HG02610 (cell line): ENCODE measurements around the gene PIWIL1.

Source experiments
- ATAC-seq: cut with Tn5 transposase; IDR thresholded peaks from one replicate; pipeline ENCODE4 v1.9.1; 2021; ENCODE audit warnings: mild to moderate bottlenecking, moderate library complexity; ENCODE audit not compliant: unreplicated experiment

PIWIL1 gene

DNA sequence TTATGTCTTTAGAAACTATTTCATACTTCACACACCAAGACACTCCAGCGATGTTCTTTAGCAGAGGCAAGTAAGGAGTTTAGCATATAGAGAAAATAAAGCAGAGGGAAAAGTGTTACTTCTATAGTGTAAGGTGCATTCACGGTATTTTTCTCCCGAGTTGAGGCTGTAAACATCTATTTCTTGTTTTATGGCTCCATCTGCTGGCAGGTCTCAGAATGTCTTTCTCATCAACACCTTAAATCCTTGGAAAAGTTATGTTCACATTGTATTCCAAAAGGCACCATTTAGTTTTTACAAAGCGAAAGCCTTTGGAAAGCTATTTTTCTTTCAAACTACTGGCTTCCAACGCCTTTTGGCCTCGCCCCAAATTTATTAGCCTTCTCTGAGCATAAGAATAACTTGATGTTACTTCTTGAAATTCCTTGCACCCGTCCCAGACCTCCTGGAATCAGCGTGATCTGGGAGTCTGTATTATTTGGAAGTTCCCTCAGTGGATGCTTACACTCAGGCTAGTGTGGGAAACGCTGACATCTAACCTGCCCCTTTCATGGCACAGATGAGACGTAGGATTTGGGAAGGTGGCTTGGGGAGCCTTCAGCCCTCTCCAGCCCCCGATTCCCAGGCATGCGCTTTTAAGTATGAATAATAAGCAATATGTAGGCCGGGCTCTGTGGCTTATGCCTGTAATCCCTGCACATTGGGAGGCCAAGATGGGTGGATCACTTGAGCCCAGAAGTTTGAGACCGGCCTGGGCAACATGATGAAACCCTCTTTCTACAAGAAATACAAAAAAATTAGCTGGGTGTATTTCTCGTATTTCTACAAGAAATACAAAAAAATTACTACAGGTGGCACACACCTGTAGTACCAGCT, 1.9 kb upstream of the PIWIL1 start:
- ATAC-seq = no peak

DNA sequence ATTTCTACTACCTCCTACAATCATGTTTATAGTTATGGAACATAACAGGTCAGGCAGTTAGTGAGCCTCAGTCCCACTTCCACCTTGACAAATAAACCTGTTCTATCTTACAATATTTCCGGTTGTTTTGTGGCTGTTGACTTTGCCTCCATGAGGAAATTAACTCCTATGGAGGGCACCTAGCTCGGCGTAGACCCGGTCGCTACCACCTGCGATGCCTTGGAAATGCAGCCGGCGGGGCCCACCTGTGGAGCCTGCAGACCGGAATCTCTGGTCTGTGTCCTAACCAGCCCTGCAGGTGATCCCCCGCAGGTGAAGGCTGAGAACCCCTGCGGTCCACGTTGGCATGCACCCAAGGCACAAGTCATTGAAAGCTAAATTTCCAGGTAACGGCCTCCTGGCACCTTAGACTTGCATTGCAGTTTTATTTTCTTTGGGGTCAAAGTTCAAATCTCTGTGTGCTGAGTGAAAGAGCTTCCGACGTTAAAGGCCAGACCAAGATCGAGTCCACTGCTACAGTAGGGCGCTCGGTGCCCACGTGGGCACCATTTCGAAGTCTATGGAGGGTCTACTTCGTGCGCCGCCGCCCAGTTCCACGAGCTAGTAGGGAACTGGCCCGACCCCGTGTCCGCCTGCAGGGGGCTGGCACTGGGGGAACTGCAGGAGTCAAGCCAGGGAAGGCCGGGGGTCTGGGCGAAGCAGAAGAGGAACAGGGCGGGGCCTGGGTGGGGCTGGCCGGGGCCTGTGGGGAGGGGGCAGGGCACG, 782 bp upstream of the PIWIL1 start:
- no peak for ATAC-seq

DNA sequence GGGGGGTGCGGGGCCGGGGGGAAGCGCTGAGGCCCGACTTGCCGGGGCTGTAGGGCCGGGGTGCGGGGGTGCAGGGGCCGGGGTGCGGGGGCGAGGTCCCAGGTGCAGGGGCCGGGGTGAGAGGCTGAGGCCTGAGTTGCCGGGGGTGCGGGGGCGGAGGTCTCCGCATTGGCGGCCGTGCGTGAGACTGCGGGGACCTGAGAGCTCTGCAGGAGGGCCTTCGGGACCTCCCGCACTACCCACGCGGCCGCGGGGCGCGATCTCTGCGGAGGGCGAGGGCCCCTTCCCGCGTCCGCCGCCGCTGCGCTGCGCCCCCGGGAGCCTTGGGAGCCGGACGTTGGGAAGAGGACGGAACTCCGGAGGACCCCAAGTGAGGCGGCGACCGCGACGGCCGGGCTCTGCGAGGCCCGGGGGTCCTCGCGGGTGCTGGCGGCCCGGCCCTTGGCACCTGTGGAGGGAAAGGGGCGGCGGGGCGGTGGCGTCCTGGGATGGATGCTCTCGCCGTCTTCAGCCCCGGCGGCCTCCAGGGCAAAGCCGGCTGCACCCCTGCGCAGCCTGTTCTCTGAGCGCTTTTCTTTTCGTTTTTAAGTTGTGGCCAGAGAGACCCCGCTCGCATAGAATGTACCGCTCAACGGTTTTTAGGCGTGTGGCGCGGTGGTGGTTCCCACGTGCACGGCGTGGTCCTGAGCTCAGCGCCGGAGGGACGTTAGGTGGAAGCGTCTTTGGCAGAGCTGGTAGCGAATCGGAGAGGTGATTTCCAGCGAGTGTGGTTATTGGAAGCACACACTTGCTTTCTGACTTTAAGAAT, 1.3 kb downstream of the PIWIL1 start:
- no peak for ATAC-seq

DNA sequence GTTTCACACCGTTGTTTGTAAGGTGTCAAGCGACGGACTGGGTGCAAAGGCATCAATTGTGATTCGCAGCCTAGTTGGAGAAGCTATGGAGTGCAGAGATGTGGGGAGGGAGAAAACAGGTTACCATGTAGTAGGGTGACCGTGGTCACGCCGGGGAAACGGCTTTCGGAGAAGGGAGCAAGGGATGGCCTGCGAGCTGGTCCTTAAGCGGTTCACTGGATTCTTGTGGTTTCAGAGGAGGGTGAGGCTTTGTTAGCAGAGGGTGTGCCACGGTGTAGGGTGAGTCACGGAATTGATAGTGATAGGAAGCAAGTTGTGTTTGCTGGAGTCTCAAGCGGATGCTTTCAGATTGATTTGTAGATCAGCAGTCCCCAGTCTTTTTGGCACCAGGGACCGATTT, 2.3 kb downstream of the PIWIL1 start:
- no peak for ATAC-seq

DNA sequence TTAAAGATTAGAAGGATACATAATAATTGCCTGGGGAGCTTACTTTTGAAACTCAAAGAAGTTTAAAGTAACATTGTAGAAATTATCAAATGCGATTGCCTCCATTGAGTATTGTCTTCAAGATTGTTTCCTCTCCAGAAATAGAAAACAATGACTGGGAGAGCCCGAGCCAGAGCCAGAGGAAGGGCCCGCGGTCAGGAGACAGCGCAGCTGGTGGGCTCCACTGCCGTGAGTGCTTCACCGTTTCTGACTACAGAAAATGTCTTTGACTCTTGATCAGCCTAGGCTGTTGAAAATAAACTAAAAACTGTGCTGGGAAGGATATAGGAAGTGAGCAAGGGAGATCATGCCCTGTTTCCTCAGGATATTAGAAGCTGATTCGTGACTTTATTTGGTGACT, 4.8 kb downstream of the PIWIL1 start:
- no peak for ATAC-seq

DNA sequence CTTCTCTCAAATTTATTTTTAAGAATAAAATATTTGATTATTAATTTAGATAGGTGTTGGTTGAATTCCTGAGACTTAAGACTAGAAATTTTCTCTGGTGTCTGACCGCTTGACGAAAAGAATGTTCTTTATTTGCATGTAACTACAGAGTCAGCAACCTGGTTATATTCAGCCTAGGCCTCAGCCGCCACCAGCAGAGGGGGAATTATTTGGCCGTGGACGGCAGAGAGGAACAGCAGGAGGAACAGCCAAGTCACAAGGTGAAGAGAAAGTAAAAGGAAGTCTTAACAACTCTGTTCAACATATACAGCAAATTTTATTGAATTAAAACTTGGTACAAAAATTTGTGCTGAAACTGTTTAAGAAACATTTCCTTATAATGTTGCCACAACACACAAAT, 5.2 kb downstream of the PIWIL1 start:
- no peak for ATAC-seq

DNA sequence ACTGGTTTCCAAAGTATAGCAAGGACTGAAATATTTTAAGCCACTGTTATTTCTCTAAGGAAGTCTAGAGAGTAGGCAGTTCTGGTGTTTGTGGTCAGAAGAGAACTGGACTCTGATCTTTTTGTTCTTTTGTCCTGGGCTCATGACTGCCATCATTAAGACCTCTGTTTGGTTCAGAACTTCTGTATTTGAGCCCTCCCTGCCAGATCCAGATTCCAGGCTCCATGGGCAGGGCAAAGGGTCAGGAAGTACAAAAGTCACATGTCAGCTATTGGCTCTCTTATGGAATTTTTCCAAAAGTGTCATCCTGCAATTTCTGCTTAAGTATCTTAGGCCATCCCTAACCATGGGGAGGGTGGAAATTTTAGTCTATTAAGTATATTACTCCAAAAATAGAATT, 6.8 kb downstream of the PIWIL1 start:
- no peak for ATAC-seq

DNA sequence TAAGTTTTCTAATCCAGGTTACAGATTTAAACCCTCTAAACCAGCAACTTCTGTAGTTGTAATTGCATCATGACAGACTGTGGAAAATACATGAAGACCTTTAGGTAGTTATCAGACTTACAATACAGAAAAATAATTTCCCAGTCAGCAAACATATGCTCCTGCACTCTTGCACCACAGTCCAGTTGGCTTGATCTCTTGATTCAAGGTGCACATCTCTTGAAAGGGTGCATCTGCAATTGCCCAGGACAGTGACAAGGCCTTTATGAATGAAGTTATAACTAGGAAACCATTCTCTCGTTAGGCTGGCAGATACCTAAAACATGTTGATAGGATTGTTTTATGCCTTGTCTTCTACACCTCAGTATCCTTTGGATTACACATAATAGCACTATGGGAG, 7.6 kb downstream of the PIWIL1 start:
- ATAC-seq = no peak

DNA sequence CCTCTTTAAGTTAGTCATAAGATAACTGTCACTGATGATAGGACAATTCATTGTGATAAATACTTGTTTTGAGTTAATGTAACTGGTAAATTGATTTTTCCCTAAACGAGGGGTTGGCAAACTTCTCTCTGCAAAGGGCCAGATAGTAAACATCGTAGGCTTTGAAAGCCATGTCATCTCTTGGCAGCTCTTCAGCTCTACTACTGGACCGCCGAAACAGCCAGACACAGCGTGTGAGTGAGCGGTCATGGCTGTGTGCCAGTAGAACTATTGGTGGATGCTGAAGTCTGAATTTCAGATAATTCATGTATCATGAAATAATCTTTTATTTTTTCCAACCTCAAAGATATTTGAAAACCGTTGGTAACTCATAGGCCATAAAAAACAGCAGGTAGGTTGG, 9.9 kb downstream of the PIWIL1 start:
- no peak for ATAC-seq

DNA sequence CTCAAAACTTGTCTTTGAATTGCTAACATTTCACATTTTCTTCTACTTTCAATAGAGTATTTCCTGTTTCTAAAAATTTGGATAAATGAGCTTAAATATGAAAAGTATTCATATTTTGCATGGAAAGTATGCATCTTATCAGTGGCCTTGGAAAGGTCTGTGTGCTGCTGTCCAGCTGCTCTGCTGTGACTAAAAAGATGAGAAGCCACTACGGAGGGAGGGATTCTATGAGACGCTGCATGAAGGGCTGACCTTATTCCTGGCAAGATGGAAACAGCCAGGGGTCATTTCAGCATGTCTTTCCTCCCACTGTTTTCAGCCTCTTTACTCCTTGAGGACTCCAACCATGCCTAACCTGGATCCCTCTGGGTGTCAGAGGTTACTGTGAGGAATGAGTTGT, 13.0 kb downstream of the PIWIL1 start:
- ATAC-seq = no peak

DNA sequence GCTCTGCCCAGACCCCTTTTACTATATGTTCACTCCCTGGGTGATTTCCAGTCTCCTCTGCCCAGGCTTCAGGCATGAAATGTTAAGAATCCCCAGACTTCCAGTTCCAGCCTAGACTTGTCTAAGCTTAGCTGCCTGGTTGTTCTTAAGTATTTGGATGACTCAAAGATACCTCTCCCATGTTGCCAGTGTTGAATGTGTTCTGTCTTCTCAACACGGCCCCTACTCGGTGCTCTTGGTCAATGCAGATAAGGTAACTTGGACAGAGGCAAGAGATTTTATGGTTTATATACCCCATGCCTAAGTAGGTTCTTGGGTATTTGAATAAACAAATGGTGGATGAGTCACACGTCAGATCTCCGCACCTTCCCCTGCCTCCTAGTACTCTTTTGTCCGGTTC, 13.6 kb downstream of the PIWIL1 start:
- no peak for ATAC-seq

DNA sequence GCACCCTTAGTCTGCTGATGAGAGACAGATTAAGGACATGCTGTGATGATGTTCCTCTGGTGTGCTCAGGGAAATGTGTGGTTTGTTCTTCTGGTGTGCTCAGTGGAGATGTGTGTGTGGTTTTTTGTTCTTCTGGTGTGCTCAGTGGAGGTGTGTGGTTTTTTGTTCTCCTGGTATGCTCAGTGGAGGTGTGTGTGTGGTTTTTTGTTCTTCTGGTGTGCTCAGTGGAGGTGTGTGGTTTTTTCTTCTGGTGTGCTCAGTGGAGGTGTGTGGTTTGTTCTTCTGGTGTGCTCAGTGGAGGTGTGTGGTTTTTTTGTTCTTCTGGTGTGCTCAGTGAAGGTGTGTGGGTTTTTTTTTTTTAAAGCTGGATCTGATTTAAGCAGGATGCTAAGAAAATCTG, 15.4 kb downstream of the PIWIL1 start:
- no peak for ATAC-seq

DNA sequence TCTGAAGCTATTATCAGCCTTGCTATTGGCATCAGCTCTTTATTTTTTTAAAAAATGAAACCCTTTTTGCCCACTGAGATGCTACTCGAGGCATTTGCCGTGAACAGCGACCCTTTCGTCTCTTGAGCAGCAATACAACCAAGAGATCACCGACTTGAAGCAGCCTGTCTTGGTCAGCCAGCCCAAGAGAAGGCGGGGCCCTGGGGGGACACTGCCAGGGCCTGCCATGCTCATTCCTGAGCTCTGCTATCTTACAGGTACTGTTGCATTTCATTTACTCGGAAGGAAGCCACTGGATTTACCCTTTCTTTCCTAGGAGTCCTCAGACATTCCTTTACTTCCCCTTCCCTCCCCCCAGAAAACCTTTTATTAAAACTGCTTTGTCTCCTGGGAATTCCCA, 16.7 kb downstream of the PIWIL1 start:
- ATAC-seq = no peak

DNA sequence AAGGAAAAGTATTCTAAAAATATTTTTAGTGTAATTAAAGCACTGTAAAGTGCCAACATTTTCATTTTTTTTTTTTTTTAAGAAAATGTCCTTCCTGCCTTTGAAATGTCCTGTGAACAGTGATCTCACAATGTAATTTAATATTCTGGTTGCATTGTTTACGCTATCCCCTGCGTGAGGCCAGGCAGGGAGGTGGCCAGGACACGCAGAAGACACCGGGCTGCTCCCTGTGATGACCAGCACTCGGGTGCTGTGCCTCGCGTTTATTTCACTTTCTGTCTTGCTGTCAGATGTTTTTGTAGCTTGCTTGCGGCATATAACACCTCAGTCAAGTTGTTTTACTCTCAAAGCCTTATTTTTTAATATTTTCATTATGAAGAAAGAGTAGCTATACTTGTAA, 18.5 kb downstream of the PIWIL1 start:
- ATAC-seq = no peak

DNA sequence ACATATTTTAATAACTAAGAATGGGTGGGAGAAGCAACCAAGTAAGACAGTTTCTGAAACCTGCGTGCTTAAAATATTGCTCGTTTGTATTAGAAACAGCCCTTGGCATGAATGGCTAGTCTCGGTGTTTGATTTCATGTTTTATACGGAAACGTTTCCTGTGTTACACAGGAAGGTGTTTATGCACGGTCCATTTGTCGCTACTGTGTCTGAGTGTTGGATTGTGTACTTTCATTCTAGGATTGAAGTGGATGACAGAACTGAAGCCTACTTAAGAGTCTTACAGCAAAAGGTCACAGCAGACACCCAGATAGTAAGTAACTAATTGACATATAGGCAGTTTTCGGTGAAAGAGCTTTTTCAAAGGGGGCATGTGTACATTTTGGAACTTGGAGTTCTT, 19.6 kb downstream of the PIWIL1 start:
- ATAC-seq = no peak

DNA sequence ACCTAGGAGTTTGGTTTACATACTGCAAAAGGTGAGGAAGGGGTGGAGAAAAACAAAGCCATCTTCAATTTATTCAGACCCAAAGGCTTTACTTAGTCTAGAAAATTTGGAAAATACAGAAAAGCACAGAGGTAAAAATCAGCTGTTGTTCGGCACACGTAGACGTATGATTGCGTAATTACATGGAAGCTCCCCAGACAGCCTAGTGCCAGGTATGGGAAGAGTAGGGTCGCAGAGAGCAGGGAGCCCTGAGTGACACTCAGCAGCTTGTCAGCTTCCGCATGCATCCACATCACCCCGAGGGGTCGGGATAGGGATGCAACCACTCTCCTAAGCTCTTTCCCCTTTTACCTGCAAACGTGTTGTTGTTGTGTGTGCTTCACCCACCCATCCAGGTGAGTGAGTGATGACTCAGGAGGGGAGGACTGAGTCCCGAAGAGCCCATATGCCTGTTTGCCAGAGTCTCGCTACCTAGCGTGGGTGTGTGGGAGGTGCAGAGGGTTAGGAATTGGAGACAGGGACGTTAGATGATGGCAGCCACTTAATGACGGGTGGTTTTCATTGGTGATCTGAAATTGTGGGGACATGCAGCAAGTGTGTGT, 20.1 kb downstream of the PIWIL1 start:
- ATAC-seq = no peak

DNA sequence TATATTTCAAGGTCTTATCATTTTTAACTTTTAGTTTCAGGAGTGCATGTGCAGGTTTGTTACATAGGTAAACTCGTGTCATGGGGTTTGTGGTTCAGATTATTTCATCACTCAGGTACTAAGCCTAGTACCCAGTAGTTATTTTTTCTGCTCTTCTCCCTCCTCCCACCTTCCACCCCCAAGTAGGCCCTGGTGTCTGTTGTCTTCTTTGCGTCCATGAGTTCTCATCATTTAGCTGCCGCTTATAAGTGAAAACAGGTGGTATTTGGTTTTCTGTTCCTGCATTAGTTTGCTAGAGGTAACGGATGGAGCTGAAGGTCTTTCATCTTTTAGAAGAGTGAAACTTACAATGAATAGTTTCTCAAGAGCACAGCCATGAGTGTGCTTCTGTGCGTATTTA, 24.4 kb downstream of the PIWIL1 start:
- no peak for ATAC-seq

DNA sequence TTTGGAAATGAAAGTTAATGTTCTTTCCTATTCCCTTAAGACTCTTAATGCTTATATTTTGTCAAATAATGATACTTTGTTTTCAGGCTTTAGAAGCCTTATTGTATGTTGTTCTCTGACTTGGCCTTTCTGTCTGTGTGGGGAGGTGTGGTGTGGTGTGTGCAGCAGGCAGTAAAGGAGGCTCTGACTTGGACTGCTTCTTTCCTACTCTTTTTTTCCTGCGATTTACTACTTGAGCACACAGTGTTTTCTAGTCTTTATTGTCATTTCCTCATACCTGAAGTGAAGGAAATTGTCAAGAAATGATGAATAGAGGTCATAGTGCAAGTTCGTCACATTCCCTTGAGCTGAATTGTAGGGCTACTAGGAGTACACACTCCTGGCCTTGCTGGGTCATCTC, 26.9 kb downstream of the PIWIL1 start:
- ATAC-seq = no peak

DNA sequence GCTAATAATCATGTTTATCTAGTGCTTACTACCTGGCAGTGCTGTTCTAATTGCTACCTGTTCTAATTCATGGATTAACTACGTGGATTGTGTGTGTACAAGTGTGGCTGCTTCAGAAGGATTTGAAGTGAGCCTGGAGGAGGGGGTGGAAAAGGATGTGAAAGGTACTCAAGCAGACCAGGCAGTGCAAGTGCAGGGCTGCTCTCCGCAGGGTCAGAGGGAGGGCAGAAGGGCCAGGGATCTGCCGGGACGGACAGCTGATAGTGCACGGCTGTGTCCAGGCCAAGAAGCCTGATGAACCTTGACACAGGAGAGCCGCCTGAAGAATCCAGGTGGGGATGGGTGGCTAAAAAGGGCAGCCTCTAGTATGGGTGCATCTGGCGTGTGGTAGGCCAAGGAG, 28.5 kb downstream of the PIWIL1 start:
- ATAC-seq = no peak

DNA sequence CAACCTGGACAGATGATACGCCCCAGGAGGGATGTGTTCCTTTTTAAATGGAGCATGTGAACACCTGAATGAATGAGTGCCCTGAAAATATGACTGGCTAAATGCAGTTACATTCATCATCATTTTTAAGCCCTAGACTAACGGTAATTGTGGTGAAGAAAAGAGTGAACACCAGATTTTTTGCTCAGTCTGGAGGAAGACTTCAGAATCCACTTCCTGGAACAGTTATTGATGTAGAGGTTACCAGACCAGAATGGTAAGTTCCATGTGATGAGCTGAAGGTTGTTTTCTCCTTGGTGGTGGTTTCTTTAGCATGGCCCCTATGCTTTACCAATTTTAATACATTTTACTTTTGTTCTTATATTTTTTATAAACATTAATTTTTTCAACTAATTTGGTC, 29.3 kb downstream of the PIWIL1 start:
- no peak for ATAC-seq

DNA sequence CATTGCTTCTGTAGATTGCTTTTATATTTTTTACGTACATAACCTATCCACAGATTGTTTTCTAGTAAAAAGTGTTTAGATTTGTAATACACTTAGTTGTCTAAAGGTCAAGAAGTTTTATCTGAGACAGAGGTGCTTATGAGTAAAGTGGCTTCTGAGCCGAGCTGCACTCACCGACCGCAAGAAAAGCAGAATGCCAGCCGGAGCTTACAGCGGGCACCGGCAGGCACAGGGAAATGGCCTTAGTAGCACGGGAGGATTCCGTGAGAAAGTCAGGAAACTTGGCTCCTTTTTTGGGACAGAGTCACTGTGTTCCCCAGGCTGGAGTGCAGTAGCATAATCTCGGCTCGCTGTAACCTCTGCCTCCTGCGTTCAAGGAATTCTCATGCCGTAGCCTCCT, 29.8 kb downstream of the PIWIL1 start:
- no peak for ATAC-seq
